Heart left ventricle (tissue), 13 donors: Measurements from ENCODE around the gene MEIS2.

Source experiments
- CTCF ChIP-seq, 12 donors: fragments of 200-600 bp; sonication (generic) in 4 of 12; IDR thresholded peaks; one replicate each; pipeline versions ENCODE4 v1.5.0 to v1.8.0; 2018 to 2022; ENCODE audit warnings: antibody characterized with exemption in 12 of 12, mild to moderate bottlenecking in 5 of 12
- POLR2A ChIP-seq, 2 donors: fragments of 450-650 bp; IDR thresholded peaks; one replicate each; pipeline ENCODE4 v1.6.1; 2017; ENCODE audit warnings: antibody characterized with exemption in 2 of 2, mild to moderate bottlenecking in 2 of 2, moderate library complexity in 2 of 2
- donor health status: ischemic (EF 13 %, LVEDD 7.1; RV severe dilation, severe dysfunction).
- donor health status: DM: no; HTN: yes; CAD: no.
- donor health status: DM: no; HTN: no; CAD: no.
- donor health status: ischemic (EF 25% LVEDD 6.9; RV normal size, moderate dysfunction).
- donor health status: ischemic (EF 25% LVEDD 5.7; RV mildly dilated, moderate dysfunction).
- donor health status: ischemic (EF 35%, LVEDD 5.7; RV mildly dilated, moderate dysfunction).
- donor health status: nonischemic (EF 11% LVEDD 7.7; RV severe dilation, severe dysfunction).
- donor health status: DM: yes; HTN: yes; CAD: no.
- donor health status: PGD.
- donor health status: ischemic (EF 29% LVEDD 5.4; RV normal size, mild dysfunction).
- donor health status: nonischemic (EF 23%, LVEDD 6.1; RV moderate dilation, normal function).

GRCh38 chr15:36858423-36858822, 241.9 kb downstream of the MEIS2 start:
- no peak for TF ChIP-seq POLR2A (IDR thresholded peaks at IDR 0.05)
- TF ChIP-seq CTCF (IDR thresholded peaks at IDR 0.05) = no peak
